Loucy (cell line): ENCODE data around the gene ACTRT3.

Experiments used
- CTCF ChIP-seq: fragments of 200-600 bp; sonication (generic); conservative IDR thresholded peaks from 2 replicates; pipeline ENCODE4 v1.5.1; 2014; ENCODE audit warnings: mild to moderate bottlenecking, antibody characterized with exemption, low read length
- EZH2phosphoT487 ChIP-seq: fragments of 200-600 bp; IDR thresholded peaks from 2 replicates; pipeline ENCODE4 v1.6.1; 2018; ENCODE audit warnings: antibody characterized with exemption, mild to moderate bottlenecking, moderate library complexity, borderline replicate concordance

- no peak for TF ChIP-seq CTCF
- TF ChIP-seq EZH2phosphoT487: no peak
Observed at GRCh38 chr3:169748670-169749069, 20.7 kb downstream of the ACTRT3 start.
